Caco-2 (cell line): ENCODE data around the gene ZNF521. TPM values are rescaled to one million over a fixed set of nuclear protein-coding genes. Genes with fewer than 3 reads are reported as not detected.

Experiments used
- BruUV-seq: library from RNA; stranded (reverse); fragments of 400-500 nt; replicated peaks from 2 replicates; lab custom pipeline; 2021; lab: Mats Ljungman, UMichigan
- CTCF ChIA-PET: fragments of 300-600 bp; sonication (Branson Sonifier 250); formaldehyde crosslinking; loops from one replicate; lab custom pipeline; 2022; ENCODE audit warnings: antibody characterized with exemption; lab: Charles Lee
- POLR2A ChIA-PET: fragments of 300-600 bp; sonication (Branson Sonifier 250); formaldehyde crosslinking; loops from one replicate; lab custom pipeline; 2022; ENCODE audit warnings: antibody characterized with exemption; lab: Charles Lee
- DNase-seq, 2 experiments: peaks; one replicate each; pipeline versions ENCODE4 v3.0.0 to v3.0.0-alpha.2; 2020 to 2022
- H3K27me3 ChIP-seq: replicated peaks from 2 replicates; pipeline ENCODE4 v1.6.0; 2011; ENCODE audit warnings: low read length; ENCODE audit not compliant: control insufficient read depth, insufficient read depth
- H3K36me3 ChIP-seq: 2 replicates; pipeline ENCODE4 v1.5.1; 2011; ENCODE audit warnings: low read length; ENCODE audit not compliant: control insufficient read depth, insufficient read depth
- H3K4me1 ChIP-seq: fragments of 250-450 bp; sonication (Bioruptor Pico); 2 replicates; pipeline ENCODE4 v1.5.1; 2020; ENCODE audit warnings: mild to moderate bottlenecking
- H3K4me3 ChIP-seq: 2 replicates; pipeline ENCODE4 v1.5.1; 2011; ENCODE audit warnings: low read depth, mild to moderate bottlenecking, control low read depth, low read length
- H3K9me3 ChIP-seq: fragments of 250-450 bp; sonication (Bioruptor Pico); 2 replicates; pipeline ENCODE4 v1.5.1; 2020; ENCODE audit warnings: mild to moderate bottlenecking, moderate library complexity
- H3K27ac Mint-ChIP-seq: one replicate; pipeline ENCODE4 v1.8.0; 2022; ENCODE audit warnings: mixed read lengths; ENCODE audit not compliant: unreplicated experiment
- H3K27me3 Mint-ChIP-seq: one replicate; pipeline ENCODE4 v1.8.0; 2022; ENCODE audit warnings: mixed read lengths; ENCODE audit not compliant: insufficient read depth, unreplicated experiment
- H3K36me3 Mint-ChIP-seq: one replicate; pipeline ENCODE4 v1.8.0; 2022; ENCODE audit warnings: mild to moderate bottlenecking, mixed read lengths; ENCODE audit not compliant: insufficient read depth, unreplicated experiment
- H3K4me1 Mint-ChIP-seq: one replicate; pipeline ENCODE4 v1.8.0; 2022; ENCODE audit warnings: low read depth, mixed read lengths; ENCODE audit not compliant: unreplicated experiment
- H3K4me3 Mint-ChIP-seq: one replicate; pipeline ENCODE4 v1.8.0; 2022; ENCODE audit warnings: mild to moderate bottlenecking, moderate library complexity, mixed read lengths; ENCODE audit not compliant: unreplicated experiment
- H3K9me3 Mint-ChIP-seq: one replicate; pipeline ENCODE4 v1.8.0; 2022; ENCODE audit warnings: mixed read lengths; ENCODE audit not compliant: unreplicated experiment
- CTCF ChIP-seq, 2 experiments: fragments of 200-600 bp in 1 of 2; IDR thresholded peaks; 1 replicate in 1 of 2; 2 replicates in 1 of 2; pipeline versions ENCODE4 v1.5.1 to v1.8.0; 2011 to 2022; ENCODE audit warnings: antibody characterized with exemption in 1 of 2, control low read depth in 1 of 2, inconsistent platforms in 1 of 2, low read depth in 1 of 2, low read length in 1 of 2, mild to moderate bottlenecking in 1 of 2, moderate library complexity in 1 of 2; ENCODE audit not compliant: insufficient read depth in 1 of 2, severe bottlenecking in 1 of 2, unreplicated experiment in 1 of 2
- intact Hi-C: fragments of 100-400 bp; cut with micrococcal nuclease; formaldehyde crosslinking; loops from one replicate; pipeline ENCODE4 v1.10.0; 2022; ENCODE audit not compliant: unreplicated experiment
- total RNA-seq: library from RNA; stranded (reverse); gene quantifications from 2 replicates; pipeline ENCODE4 v1.2.3, GENCODE V29; 2022

Gene ZNF521
- total RNA-seq, 1 experiment from 2014 or later = not detected

GRCh38 chr18:25349926-25350487 is 2.0 kb downstream of the ZNF521 start:
- Histone ChIP-seq H3K4me1 (no peaks in the 10 kb centered on the region), H3K27me3 (no peaks in the 10 kb centered on the region), H3K9me3 (no peaks in the 10 kb centered on the region), H3K4me3 (no peak overlapping the region), H3K36me3 (no peaks in the 10 kb centered on the region)
- no peaks in the 10 kb centered on the region for H3K36me3 Mint-ChIP-seq
- intact Hi-C loops = loop anchor here (10.0 kb wide), 1 partner anchor 155 kb away; no protein-coding TSS in a partner anchor
- ChIA-PET CTCF (no interaction called here), POLR2A (no interaction called here)
- H3K27ac Mint-ChIP-seq = no peak overlapping the region
- H3K4me1 Mint-ChIP-seq = no peaks in the 10 kb centered on the region
- BruUV-seq = no TSS peak
- peaks cover 4% of the 10 kb centered on the region for H3K27me3 Mint-ChIP-seq
- H3K9me3 Mint-ChIP-seq = no peaks in the 10 kb centered on the region
- DNase-seq = no peak
- no peak for TF ChIP-seq CTCF (IDR thresholded peaks at IDR 0.05; ENCODE audit: insufficient read depth in 1 of 2, low read depth in 1 of 2, low read length in 1 of 2, severe bottlenecking in 1 of 2, unreplicated experiment in 1 of 2)
- no peak overlapping the region for H3K4me3 Mint-ChIP-seq

GRCh38 chr18:25349131-25349925 is 2.6 kb downstream of the ZNF521 start:
- H3K9me3 Mint-ChIP-seq = no peaks in the 10 kb centered on the region
- Histone ChIP-seq H3K27me3 (no peaks in the 10 kb centered on the region), H3K4me3 (no peak overlapping the region), H3K36me3 (no peaks in the 10 kb centered on the region), H3K9me3 (no peaks in the 10 kb centered on the region), H3K4me1 (no peaks in the 10 kb centered on the region)
- DNase-seq = no peak
- TF ChIP-seq CTCF (IDR thresholded peaks at IDR 0.05; ENCODE audit: insufficient read depth in 1 of 2, low read depth in 1 of 2, low read length in 1 of 2, severe bottlenecking in 1 of 2, unreplicated experiment in 1 of 2) = no peak
- H3K27ac Mint-ChIP-seq = no peak overlapping the region
- BruUV-seq = no TSS peak
- H3K27me3 Mint-ChIP-seq = peaks cover 4% of the 10 kb centered on the region
- CTCF ChIA-PET = no interaction called here
- H3K4me1 Mint-ChIP-seq = no peaks in the 10 kb centered on the region
- H3K36me3 Mint-ChIP-seq = no peaks in the 10 kb centered on the region
- intact Hi-C loops = no loop called here
- POLR2A ChIA-PET = no interaction called here
- no peak overlapping the region for H3K4me3 Mint-ChIP-seq

GRCh38 chr18:25348386-25349130 is 3.4 kb downstream of the ZNF521 start:
- Mint-ChIP-seq H3K27ac (no peak overlapping the region), H3K9me3 (no peaks in the 10 kb centered on the region), H3K4me1 (no peaks in the 10 kb centered on the region), H3K4me3 (no peak overlapping the region), H3K36me3 (no peaks in the 10 kb centered on the region), H3K27me3 (peaks cover 4% of the 10 kb centered on the region)
- H3K9me3 ChIP-seq = no peaks in the 10 kb centered on the region
- ChIA-PET CTCF (no interaction called here), POLR2A (no interaction called here)
- H3K27me3 ChIP-seq = no peaks in the 10 kb centered on the region
- no peak for TF ChIP-seq CTCF (IDR thresholded peaks at IDR 0.05; ENCODE audit: insufficient read depth in 1 of 2, low read depth in 1 of 2, low read length in 1 of 2, severe bottlenecking in 1 of 2, unreplicated experiment in 1 of 2)
- H3K36me3 ChIP-seq = no peaks in the 10 kb centered on the region
- H3K4me1 ChIP-seq = no peaks in the 10 kb centered on the region
- H3K4me3 ChIP-seq = no peak overlapping the region
- intact Hi-C loops = no loop called here
- BruUV-seq = no TSS peak
- no peak for DNase-seq
